Memory B cell (primary cell): ENCODE data around the gene PPIL3.

Experiments used
- ATAC-seq: fragments of 150-1000 bp; cut with Tn5 transposase; 2 replicates; pipeline ENCODE4 v1.10.0; 2021; ENCODE audit warnings: low read depth, mild to moderate bottlenecking, moderate library complexity
- DNase-seq, 2 donors: peaks; one replicate each; pipeline ENCODE4 v3.0.0; 2022; ENCODE audit warnings: low spot score in 2 of 2
- H3K27ac Mint-ChIP-seq: one replicate; pipeline ENCODE4 v1.8.0; 2022; ENCODE audit warnings: mild to moderate bottlenecking, moderate library complexity, mixed read lengths
- H3K27me3 Mint-ChIP-seq: one replicate; pipeline ENCODE4 v1.8.0; 2022; ENCODE audit warnings: mixed read lengths
- H3K36me3 Mint-ChIP-seq: one replicate; pipeline ENCODE4 v1.8.0; 2022; ENCODE audit warnings: mild to moderate bottlenecking, mixed read lengths
- H3K4me1 Mint-ChIP-seq: one replicate; pipeline ENCODE4 v1.8.0; 2022; ENCODE audit warnings: mixed read lengths
- H3K4me3 Mint-ChIP-seq: one replicate; pipeline ENCODE4 v1.8.0; 2022; ENCODE audit warnings: mild to moderate bottlenecking, moderate library complexity, mixed read lengths
- H3K9me3 Mint-ChIP-seq: one replicate; pipeline ENCODE4 v1.8.0; 2022; ENCODE audit warnings: mixed read lengths

Gene PPIL3

GRCh38 chr2:200847269-200847668 lies 41.6 kb downstream of the PPIL3 start:
- no peaks in the 10 kb centered on the region for H3K27me3 Mint-ChIP-seq
- no peaks in the 10 kb centered on the region for H3K4me1 Mint-ChIP-seq
- H3K9me3 Mint-ChIP-seq = no peaks in the 10 kb centered on the region
- DNase-seq (no peak), ATAC-seq (no peak)
- no peak overlapping the region for H3K27ac Mint-ChIP-seq
- peaks cover 5% of the 10 kb centered on the region for H3K36me3 Mint-ChIP-seq
- no peak overlapping the region for H3K4me3 Mint-ChIP-seq

- no peaks in the 10 kb centered on the region for H3K27me3 Mint-ChIP-seq
- peaks cover 2% of the 10 kb centered on the region for H3K36me3 Mint-ChIP-seq
- no peaks in the 10 kb centered on the region for H3K4me1 Mint-ChIP-seq
- H3K4me3 Mint-ChIP-seq = no peak overlapping the region
- no peak for DNase-seq
- no peaks in the 10 kb centered on the region for H3K9me3 Mint-ChIP-seq
- H3K27ac Mint-ChIP-seq = no peak overlapping the region
- ATAC-seq = no peak
These were observed 43.1 kb downstream of the PPIL3 start for GRCh38 chr2:200845669-200846325.

GRCh38 chr2:200845194-200845593 lies 43.7 kb downstream of the PPIL3 start:
- H3K27me3 Mint-ChIP-seq = no peaks in the 10 kb centered on the region
- no peaks in the 10 kb centered on the region for H3K36me3 Mint-ChIP-seq
- no peak overlapping the region for H3K27ac Mint-ChIP-seq
- H3K4me3 Mint-ChIP-seq = no peak overlapping the region
- H3K4me1 Mint-ChIP-seq = no peaks in the 10 kb centered on the region
- DNase-seq = no peak
- no peaks in the 10 kb centered on the region for H3K9me3 Mint-ChIP-seq
- no peak for ATAC-seq

GRCh38 chr2:200843993-200844948 lies 44.6 kb downstream of the PPIL3 start:
- Mint-ChIP-seq H3K27ac (no peak overlapping the region), H3K4me3 (no peak overlapping the region), H3K36me3 (no peaks in the 10 kb centered on the region), H3K27me3 (no peaks in the 10 kb centered on the region), H3K4me1 (no peaks in the 10 kb centered on the region), H3K9me3 (no peaks in the 10 kb centered on the region)
- DNase-seq (no peak), ATAC-seq (no peak)

GRCh38 chr2:200839513-200839912 lies 49.4 kb downstream of the PPIL3 start:
- DNase-seq = no peak
- no peaks in the 10 kb centered on the region for H3K36me3 Mint-ChIP-seq
- H3K27me3 Mint-ChIP-seq = no peaks in the 10 kb centered on the region
- peaks cover 6% of the 10 kb centered on the region for H3K9me3 Mint-ChIP-seq
- no peak overlapping the region for H3K27ac Mint-ChIP-seq
- no peak for ATAC-seq
- H3K4me3 Mint-ChIP-seq = no peak overlapping the region
- H3K4me1 Mint-ChIP-seq = no peaks in the 10 kb centered on the region

- Mint-ChIP-seq H3K4me3 (no peak overlapping the region), H3K27me3 (no peaks in the 10 kb centered on the region), H3K4me1 (no peaks in the 10 kb centered on the region), H3K27ac (no peak overlapping the region), H3K9me3 (peaks cover 6% of the 10 kb centered on the region), H3K36me3 (no peaks in the 10 kb centered on the region)
- DNase-seq = no peak
- ATAC-seq = no peak
These were observed 54.2 kb downstream of the PPIL3 start for GRCh38 chr2:200834701-200835100.

GRCh38 chr2:200829258-200829655 lies 59.6 kb downstream of the PPIL3 start:
- H3K27me3 Mint-ChIP-seq = no peaks in the 10 kb centered on the region
- H3K36me3 Mint-ChIP-seq = peaks cover 7% of the 10 kb centered on the region
- no peak overlapping the region for H3K27ac Mint-ChIP-seq
- H3K9me3 Mint-ChIP-seq = no peaks in the 10 kb centered on the region
- DNase-seq (no peak), ATAC-seq (no peak)
- no peaks in the 10 kb centered on the region for H3K4me1 Mint-ChIP-seq
- no peak overlapping the region for H3K4me3 Mint-ChIP-seq

- Mint-ChIP-seq H3K27ac (no peak overlapping the region), H3K36me3 (peaks cover 7% of the 10 kb centered on the region), H3K4me3 (no peak overlapping the region), H3K27me3 (no peaks in the 10 kb centered on the region), H3K4me1 (no peaks in the 10 kb centered on the region), H3K9me3 (no peaks in the 10 kb centered on the region)
- ATAC-seq (no peak), DNase-seq (no peak)
These were observed 60.2 kb downstream of the PPIL3 start for GRCh38 chr2:200828572-200829257.

GRCh38 chr2:200828104-200828503 lies 60.8 kb downstream of the PPIL3 start:
- Mint-ChIP-seq H3K27ac (peak overlapping the region; percentile 2), H3K27me3 (no peaks in the 10 kb centered on the region), H3K9me3 (no peaks in the 10 kb centered on the region), H3K4me1 (no peaks in the 10 kb centered on the region), H3K4me3 (no peak overlapping the region), H3K36me3 (peaks cover 7% of the 10 kb centered on the region)
- ATAC-seq (no peak), DNase-seq (no peak)

- Mint-ChIP-seq H3K27me3 (no peaks in the 10 kb centered on the region), H3K4me1 (no peaks in the 10 kb centered on the region), H3K27ac (no peak overlapping the region), H3K36me3 (peaks cover 29% of the 10 kb centered on the region), H3K4me3 (no peak overlapping the region), H3K9me3 (no peaks in the 10 kb centered on the region)
- ATAC-seq = no peak
- no peak for DNase-seq
These were observed 67.1 kb downstream of the PPIL3 start for GRCh38 chr2:200821686-200822245.
